Neural progenitor cell (in vitro differentiated cells): ENCODE results near the gene GRIK1.

Experiments
- EZH2 ChIP-seq: fragments of 200-600 bp; sonication (generic); IDR thresholded peaks from 2 replicates; pipeline ENCODE4 v1.6.1; 2017; ENCODE audit warnings: antibody characterized with exemption, mild to moderate bottlenecking, moderate library complexity
- TF ChIP-seq, protein P1 (sequence below): fragments of 200-600 bp; sonication (generic); IDR thresholded peaks from 2 replicates; pipeline ENCODE4 v1.5.1; 2017; ENCODE audit warnings: antibody characterized with exemption, mild to moderate bottlenecking

GRCh38 chr21:29825345-29825744, 114.5 kb downstream of the GRIK1 start:
- TF ChIP-seq EZH2, result no peak
- TF ChIP-seq, protein P1, sequence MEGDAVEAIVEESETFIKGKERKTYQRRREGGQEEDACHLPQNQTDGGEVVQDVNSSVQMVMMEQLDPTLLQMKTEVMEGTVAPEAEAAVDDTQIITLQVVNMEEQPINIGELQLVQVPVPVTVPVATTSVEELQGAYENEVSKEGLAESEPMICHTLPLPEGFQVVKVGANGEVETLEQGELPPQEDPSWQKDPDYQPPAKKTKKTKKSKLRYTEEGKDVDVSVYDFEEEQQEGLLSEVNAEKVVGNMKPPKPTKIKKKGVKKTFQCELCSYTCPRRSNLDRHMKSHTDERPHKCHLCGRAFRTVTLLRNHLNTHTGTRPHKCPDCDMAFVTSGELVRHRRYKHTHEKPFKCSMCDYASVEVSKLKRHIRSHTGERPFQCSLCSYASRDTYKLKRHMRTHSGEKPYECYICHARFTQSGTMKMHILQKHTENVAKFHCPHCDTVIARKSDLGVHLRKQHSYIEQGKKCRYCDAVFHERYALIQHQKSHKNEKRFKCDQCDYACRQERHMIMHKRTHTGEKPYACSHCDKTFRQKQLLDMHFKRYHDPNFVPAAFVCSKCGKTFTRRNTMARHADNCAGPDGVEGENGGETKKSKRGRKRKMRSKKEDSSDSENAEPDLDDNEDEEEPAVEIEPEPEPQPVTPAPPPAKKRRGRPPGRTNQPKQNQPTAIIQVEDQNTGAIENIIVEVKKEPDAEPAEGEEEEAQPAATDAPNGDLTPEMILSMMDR, result no peak
